ENCODE results near the gene SRC. TPM values are rescaled to one million over a fixed set of nuclear protein-coding genes. Genes with fewer than 3 reads are reported as not detected.

Gene SRC
- total RNA-seq, 1 donor from 2014 or later: 25.1 TPM

DNA sequence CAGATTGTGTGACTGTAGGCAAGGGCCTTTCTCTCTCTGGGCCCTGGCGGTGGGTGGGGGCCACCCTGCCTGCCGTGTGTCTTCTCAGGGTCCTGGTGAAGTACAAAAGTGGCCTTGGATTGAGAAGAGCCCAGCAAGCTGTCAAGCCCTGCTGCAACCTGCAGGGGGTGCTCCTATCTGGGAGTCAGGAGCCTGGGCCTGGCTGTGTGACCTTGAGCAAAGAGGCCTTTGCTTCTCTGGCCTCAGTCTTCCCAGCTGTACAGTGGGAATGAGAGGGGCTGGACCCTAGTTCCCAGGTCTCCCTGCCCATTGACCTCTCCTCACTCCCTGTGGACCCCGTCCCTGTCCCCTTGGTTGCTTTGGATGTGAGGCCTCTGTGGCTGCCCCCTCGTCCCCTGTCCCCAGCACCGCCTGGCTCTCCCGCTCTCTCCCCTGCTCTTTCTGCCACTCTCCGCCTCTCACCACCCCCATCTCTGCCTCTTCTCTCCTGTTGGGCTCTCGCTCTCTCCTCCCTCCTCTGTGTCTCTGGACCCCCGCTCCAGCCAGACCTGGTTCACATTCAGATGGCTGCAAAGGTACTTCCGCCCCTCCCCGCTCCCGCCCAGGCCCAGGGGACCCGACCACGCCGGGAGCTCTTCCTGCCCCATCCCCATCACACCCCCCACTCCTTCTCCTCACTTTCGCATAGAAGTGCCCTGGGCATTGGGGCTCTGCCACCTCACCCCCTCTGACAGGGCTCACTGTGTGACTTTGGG, 46.7 kb downstream of the SRC start:
- H3K4me3 Mint-ChIP-seq (ENCODE audit: unreplicated experiment): no peak overlapping the region
- TF ChIP-seq, protein P1, sequence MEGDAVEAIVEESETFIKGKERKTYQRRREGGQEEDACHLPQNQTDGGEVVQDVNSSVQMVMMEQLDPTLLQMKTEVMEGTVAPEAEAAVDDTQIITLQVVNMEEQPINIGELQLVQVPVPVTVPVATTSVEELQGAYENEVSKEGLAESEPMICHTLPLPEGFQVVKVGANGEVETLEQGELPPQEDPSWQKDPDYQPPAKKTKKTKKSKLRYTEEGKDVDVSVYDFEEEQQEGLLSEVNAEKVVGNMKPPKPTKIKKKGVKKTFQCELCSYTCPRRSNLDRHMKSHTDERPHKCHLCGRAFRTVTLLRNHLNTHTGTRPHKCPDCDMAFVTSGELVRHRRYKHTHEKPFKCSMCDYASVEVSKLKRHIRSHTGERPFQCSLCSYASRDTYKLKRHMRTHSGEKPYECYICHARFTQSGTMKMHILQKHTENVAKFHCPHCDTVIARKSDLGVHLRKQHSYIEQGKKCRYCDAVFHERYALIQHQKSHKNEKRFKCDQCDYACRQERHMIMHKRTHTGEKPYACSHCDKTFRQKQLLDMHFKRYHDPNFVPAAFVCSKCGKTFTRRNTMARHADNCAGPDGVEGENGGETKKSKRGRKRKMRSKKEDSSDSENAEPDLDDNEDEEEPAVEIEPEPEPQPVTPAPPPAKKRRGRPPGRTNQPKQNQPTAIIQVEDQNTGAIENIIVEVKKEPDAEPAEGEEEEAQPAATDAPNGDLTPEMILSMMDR (IDR thresholded peaks at IDR 0.05): peak; percentile 61
- no peak overlapping the region for H3K27ac Mint-ChIP-seq (ENCODE audit: unreplicated experiment)
- peaks cover 9% of the 10 kb centered on the region for H3K36me3 Mint-ChIP-seq (ENCODE audit: low read depth)
- H3K9me3 Mint-ChIP-seq (ENCODE audit: low read depth): no peaks in the 10 kb centered on the region
- H3K27me3 Mint-ChIP-seq (ENCODE audit: low read depth): no peaks in the 10 kb centered on the region
- DNase-seq (ENCODE audit: low spot score): peak; percentile 72
- peaks cover 9% of the 10 kb centered on the region for H3K4me1 Mint-ChIP-seq (ENCODE audit: low read depth)

DNA sequence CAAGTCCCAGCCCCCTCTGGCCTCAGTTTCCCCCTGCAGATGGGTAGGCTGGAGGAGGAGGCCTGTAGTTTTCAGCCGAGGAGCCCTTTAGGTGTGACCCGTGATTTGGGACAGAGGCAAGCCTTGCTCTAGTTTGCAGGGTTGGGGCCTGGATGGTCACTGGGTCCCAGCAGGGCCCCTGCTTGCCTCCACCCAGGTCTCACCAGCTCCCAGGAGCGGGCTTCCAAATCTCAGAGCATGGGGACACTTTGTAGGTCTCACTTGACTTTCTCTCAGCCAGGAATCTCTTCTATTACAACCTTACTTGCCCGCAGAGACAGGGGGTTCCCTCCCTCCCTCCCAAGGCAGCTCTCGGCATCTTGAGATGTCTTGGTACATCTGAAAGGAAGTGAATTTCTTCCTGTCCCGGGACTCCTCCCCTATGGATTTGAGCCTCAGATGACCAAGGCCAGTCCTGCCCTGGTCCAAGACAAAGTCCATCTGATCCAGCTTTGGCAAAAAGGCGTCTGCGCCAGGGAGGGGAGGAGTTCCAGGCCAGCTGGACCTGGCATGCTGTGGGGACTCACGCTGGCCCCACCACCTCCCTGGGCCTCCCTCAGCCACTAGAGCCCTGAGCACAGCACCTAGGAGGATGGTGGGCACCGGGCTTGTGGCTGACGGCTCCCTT, 47.4 kb downstream of the SRC start:
- Mint-ChIP-seq H3K27me3 (ENCODE audit: low read depth) (no peaks in the 10 kb centered on the region), H3K36me3 (ENCODE audit: low read depth) (peaks cover 9% of the 10 kb centered on the region), H3K9me3 (ENCODE audit: low read depth) (no peaks in the 10 kb centered on the region), H3K27ac (ENCODE audit: unreplicated experiment) (no peak overlapping the region), H3K4me3 (ENCODE audit: unreplicated experiment) (no peak overlapping the region), H3K4me1 (ENCODE audit: low read depth) (peaks cover 9% of the 10 kb centered on the region)
- TF ChIP-seq, protein P1 (IDR thresholded peaks at IDR 0.05): no peak
- DNase-seq (ENCODE audit: low spot score): no peak

DNA sequence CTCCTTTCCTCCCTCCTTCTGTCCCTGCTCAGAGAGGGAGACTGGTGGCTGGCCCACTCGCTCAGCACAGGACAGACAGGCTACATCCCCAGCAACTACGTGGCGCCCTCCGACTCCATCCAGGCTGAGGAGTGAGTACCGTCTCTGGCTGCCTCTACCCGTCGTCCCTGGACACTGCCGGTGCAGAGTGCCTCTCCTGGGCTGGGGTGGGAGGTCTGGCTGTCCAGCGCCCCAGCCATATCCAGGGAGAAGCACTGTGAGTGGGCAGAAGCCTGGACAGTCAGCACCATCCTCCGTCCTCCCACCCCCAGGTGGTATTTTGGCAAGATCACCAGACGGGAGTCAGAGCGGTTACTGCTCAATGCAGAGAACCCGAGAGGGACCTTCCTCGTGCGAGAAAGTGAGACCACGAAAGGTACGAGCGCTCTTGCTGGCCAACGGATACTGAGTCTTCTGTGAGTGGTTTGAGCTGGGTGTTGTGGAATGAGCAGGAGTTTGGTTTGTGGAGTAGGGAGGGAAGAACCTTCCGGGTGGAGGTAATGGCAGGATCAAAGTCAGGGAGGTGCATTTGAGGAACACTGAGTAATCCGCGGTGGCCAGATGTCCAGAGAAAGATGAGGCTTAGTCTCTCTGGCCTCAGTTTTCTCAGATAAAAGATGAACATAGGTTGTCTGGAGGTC, 48.1 kb downstream of the SRC start:
- peak; percentile 92 for DNase-seq (ENCODE audit: low spot score)
- Mint-ChIP-seq H3K4me1 (ENCODE audit: low read depth) (peaks cover 9% of the 10 kb centered on the region), H3K4me3 (ENCODE audit: unreplicated experiment) (no peak overlapping the region), H3K27ac (ENCODE audit: unreplicated experiment) (no peak overlapping the region), H3K27me3 (ENCODE audit: low read depth) (no peaks in the 10 kb centered on the region), H3K36me3 (ENCODE audit: low read depth) (peaks cover 10% of the 10 kb centered on the region), H3K9me3 (ENCODE audit: low read depth) (no peaks in the 10 kb centered on the region)
- TF ChIP-seq, protein P1 (IDR thresholded peaks at IDR 0.05): no peak

DNA sequence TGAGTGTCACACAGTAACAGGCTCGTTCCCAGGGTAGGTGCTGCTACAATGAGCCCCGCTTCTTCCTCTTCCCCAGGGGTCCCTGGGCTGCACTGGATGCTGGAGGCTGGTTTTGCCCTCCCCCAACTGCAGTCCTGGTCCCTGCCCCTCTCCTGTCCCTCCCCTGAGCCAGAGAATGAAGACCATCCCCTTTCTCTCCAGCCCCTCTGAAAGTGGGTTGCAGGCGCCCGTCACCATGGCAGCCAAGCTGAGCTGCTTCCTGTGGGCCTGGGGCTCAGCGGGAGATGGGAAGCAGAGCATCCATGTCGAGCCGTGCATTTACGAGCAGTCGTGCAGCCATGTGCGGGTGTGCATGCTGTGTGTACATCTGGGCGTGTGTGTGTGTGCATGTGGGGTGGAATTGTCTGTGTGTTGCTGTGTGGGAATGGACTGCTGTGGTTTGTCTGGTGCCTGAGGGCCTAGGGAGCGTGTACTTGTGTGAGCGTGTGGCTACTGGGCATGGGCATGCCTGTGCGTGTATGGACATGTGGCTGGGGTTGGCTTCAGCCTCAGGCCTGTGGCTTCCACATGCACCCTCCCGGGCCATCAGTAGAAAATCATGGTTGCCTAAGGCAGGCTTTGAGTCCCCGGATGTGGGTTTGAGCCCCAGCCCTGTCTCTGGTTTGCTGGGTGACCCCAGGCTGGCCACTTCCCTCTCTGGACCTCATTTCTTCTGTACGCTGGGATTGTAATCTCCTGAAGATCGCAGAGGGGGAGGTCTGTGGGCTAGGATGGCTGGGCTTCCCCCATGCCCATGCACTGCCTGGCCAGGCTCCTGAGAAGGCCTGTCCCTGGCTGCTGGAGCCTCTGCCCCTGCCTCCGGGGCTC, 48.8 kb downstream of the SRC start:
- H3K9me3 Mint-ChIP-seq (ENCODE audit: low read depth): no peaks in the 10 kb centered on the region
- H3K27ac Mint-ChIP-seq (ENCODE audit: unreplicated experiment): no peak overlapping the region
- TF ChIP-seq, protein P1 (IDR thresholded peaks at IDR 0.05): no peak
- H3K4me3 Mint-ChIP-seq (ENCODE audit: unreplicated experiment): no peak overlapping the region
- peaks cover 10% of the 10 kb centered on the region for H3K36me3 Mint-ChIP-seq (ENCODE audit: low read depth)
- DNase-seq (ENCODE audit: low spot score): peak; percentile 63
- peaks cover 9% of the 10 kb centered on the region for H3K4me1 Mint-ChIP-seq (ENCODE audit: low read depth)
- H3K27me3 Mint-ChIP-seq (ENCODE audit: low read depth): no peaks in the 10 kb centered on the region

Measured in chondrocyte (in vitro differentiated cells).